ENCODE results near the gene PCLO. TPM values are rescaled to one million over a fixed set of nuclear protein-coding genes. Genes with fewer than 3 reads are reported as not detected.

The PCLO gene
- total and polyA plus RNA-seq, 2 of the 4 experiments (the other 2 are of a cell fraction) = under 0.01 to 0.05 TPM

DNA sequence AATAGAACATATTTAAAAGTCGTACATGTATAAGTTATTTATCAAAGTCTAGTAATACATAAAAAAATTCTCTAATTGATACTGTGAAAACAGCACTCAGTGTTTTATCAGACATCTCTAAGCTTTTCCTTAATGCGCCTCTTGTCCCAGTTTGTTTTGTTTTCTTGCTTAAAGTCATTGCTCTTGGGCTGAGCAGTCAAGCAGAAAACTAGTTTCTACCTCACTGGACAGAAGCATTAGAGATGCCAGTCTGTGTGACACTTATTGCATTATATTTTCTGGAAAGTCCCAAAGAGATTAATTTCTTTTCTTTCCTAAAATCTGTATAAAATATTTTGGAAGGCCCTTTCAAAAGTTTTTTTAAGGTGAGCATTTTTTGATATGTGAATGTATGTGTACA is 236.2 kb downstream of the PCLO start:
- H2BK15ac ChIP-seq (ENCODE audit: low read depth, low read length) = no peak overlapping the region
- no peak overlapping the region; the same call in 1 of the 2 replicates for H3K23ac ChIP-seq (ENCODE audit: low read depth, low read length)
- no peak for ATAC-seq (ENCODE audit: low read depth)
- no peak overlapping the region for H3K56ac ChIP-seq (ENCODE audit: extremely low read depth, insufficient read depth, low read length)
- no peak overlapping the region for H4K91ac ChIP-seq (ENCODE audit: insufficient read depth, low read depth, low read length)
- no peak overlapping the region for H3K9ac ChIP-seq (ENCODE audit: low read depth, low read length)
- DNase-seq = no peak
- intact Hi-C loops (cut with micrococcal nuclease) (no loop called here), dilution Hi-C loops (cut with HindIII; ENCODE audit: low sequenced_read_pairs, unreplicated experiment) (no loop called here), in situ Hi-C loops (cut with MboI; ENCODE audit: low sequenced_read_pairs) (no loop called here)
- H3K36me3 ChIP-seq (ENCODE audit: control insufficient read depth, insufficient read depth, low read length) = no peaks in the 10 kb centered on the region
- no peak overlapping the region for H3K18ac ChIP-seq (ENCODE audit: low read depth, low read length)
- H2BK120ac ChIP-seq (ENCODE audit: low read depth, low read length) = no peak overlapping the region
- H3K79me1 ChIP-seq (ENCODE audit: low read depth in 1 of 2, low read length in 2 of 2) = no peaks in the 10 kb centered on the region
- H3K4me1 ChIP-seq (ENCODE audit: control insufficient read depth, insufficient read depth, low read length) = no peaks in the 10 kb centered on the region
- H3K9me3 ChIP-seq (ENCODE audit: control insufficient read depth, insufficient read depth, low read length) = no peaks in the 10 kb centered on the region
- no peak overlapping the region for H4K5ac ChIP-seq (ENCODE audit: low read depth, low read length)
- no peak overlapping the region for H3K4me2 ChIP-seq (ENCODE audit: low read depth, low read length)
- no peak overlapping the region for H3K14ac ChIP-seq (replicated peaks; ENCODE audit: low read depth, low read length)
- no peak overlapping the region for H2AK9ac ChIP-seq (replicated peaks; ENCODE audit: low read depth, low read length, poor library complexity)
- POLR2A ChIA-PET (ENCODE audit: unreplicated experiment) = no interaction called here
- no peak overlapping the region for H2BK5ac ChIP-seq (ENCODE audit: low read depth, low read length, poor library complexity, severe bottlenecking)
- H2BK20ac ChIP-seq (ENCODE audit: low read depth, low read length) = no peak overlapping the region
- TF ChIP-seq MXI1 (IDR thresholded peaks at IDR 0.05; ENCODE audit: borderline replicate concordance, low read depth, low read length) = no peak
- no peak for TF ChIP-seq BHLHE40 (IDR thresholded peaks at IDR 0.05; ENCODE audit: low read depth, low read length)
- no peak for TF ChIP-seq CTCF (conservative IDR thresholded peaks at IDR 0.05; ENCODE audit: low read depth, low read length)
- TF ChIP-seq RCOR1 (IDR thresholded peaks at IDR 0.05; ENCODE audit: insufficient replicate concordance, low read length) = no peak
- no peak for TF ChIP-seq SMC3 (IDR thresholded peaks at IDR 0.05; ENCODE audit: low read depth, low read length)
- TF ChIP-seq RAD21 (IDR thresholded peaks at IDR 0.05; ENCODE audit: low read length) = no peak
- no peak for TF ChIP-seq POLR2A (IDR thresholded peaks at IDR 0.05; ENCODE audit: low read depth, low read length)
- TF ChIP-seq CEBPB (IDR thresholded peaks at IDR 0.05; ENCODE audit: low read depth, low read length) = no peak
- TF ChIP-seq MAZ (IDR thresholded peaks at IDR 0.05; ENCODE audit: borderline replicate concordance, low read depth, low read length) = no peak
- H3K9me1 ChIP-seq (ENCODE audit: insufficient read depth, low read length) = no peaks in the 10 kb centered on the region
- no peak overlapping the region for H2AK5ac ChIP-seq (ENCODE audit: low read depth, low read length)
- no peak overlapping the region for H2AFZ ChIP-seq (replicated peaks; ENCODE audit: low read length, poor library complexity)
- CTCF ChIA-PET = no interaction called here
- H3K4me3 ChIP-seq (ENCODE audit: insufficient read depth, low read depth, low read length) = no peak overlapping the region
- H4K20me1 ChIP-seq (ENCODE audit: insufficient read depth, low read length) = no peaks in the 10 kb centered on the region
- H4K8ac ChIP-seq (ENCODE audit: low read depth in 2 of 2, low read length in 2 of 2) = no peak overlapping the region
- no TSS peak for BruUV-seq (replicated peaks)
- WGBS, 2 experiments (ENCODE audit: extremely low coverage in 2 of 2, insufficient read length in 1 of 2) = no CpG with 5 or more reads among the region's 2 CpGs
- H3K4ac ChIP-seq (ENCODE audit: low read depth, low read length) = no peak overlapping the region
- H3K27ac ChIP-seq (ENCODE audit: insufficient read depth, low read length) = no peak overlapping the region
- no peaks in the 10 kb centered on the region for H3K27me3 ChIP-seq (ENCODE audit: control insufficient read depth, insufficient read depth, low read length)
